ENCODE measurements around the gene RIN3.

RIN3 gene

DNA sequence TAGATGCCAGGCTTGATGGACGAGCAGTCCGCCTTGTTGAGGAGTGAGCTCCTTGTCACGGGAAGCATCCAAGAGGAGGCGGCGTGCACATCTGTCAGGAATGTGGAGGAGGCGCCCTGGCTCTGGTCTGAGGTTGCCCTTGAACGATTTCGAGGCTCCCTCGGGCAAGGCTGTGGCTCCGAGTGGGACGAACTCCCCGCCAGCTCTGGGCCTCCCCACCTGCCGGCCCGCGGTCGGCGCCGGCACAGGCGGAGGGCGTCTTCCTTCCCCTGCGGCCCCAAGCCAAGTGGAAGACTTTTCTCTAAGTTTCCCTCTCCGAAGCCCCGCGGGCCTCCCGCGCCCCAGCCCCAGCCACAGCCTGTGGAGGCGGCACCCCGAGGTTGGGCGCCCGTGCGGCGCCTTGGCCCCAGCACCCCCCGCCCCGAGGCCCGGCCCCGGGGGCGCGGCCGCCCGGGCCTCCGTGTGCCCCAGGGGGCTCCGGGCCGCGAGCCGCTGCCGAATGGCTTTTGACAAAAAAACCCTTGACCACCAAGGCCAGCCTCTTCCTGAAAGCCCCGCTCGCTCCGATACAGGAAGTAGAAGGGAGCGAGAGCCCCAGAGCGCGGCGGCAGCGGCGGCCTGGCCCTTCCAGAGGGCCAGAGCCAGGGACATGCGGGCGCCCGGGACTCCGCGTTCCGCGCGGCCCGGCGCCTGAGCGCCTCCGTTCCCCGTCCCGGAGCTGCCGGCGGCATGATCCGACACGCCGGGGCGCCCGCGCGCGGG is at the start of gene RIN3:
Gene RIN3 (plus strand): TSS at position 578 of the 762 bp plus-strand sequence. CDS start 152 bp downstream, at position 730.
- DNase-seq (ENCODE audit: low read depth in 2 of 3, low spot score in 1 of 3), result peak in 1 of 3 donors; percentile 26

- DNase-seq (ENCODE audit: low read depth in 2 of 3, low spot score in 1 of 3), result no peak
These were observed 49.4 kb upstream of the RIN3 start for GRCh38 chr14:92464156-92464555.

GRCh38 chr14:92464716-92465115 is 48.9 kb upstream of the RIN3 start:
- no peak for DNase-seq (ENCODE audit: low read depth in 2 of 3, low spot score in 1 of 3)

GRCh38 chr14:92465353-92466055 is 48.1 kb upstream of the RIN3 start:
- DNase-seq (ENCODE audit: low read depth in 2 of 3, low spot score in 1 of 3), result no peak

DNA sequence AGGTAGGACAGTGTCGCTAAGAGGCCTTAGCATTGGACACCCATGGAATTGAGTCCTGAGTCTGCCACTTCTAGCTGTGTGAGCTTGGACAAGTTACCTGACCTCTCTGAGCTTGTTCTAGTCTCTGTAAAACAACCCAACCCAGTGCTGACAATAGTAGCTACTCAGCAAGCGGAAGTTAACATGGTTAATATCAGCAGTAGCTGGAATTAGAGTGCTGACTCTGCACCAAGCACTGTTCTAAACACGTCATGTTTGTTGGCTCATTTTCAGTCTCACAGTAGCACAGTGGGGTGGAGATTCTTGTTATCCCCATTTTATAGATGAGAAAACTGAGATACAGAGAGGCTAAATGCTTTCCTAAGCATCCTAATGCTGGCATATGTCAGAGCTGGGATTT is 47.5 kb upstream of the RIN3 start:
- no peak for DNase-seq (ENCODE audit: low read depth in 2 of 3, low spot score in 1 of 3)

DNA sequence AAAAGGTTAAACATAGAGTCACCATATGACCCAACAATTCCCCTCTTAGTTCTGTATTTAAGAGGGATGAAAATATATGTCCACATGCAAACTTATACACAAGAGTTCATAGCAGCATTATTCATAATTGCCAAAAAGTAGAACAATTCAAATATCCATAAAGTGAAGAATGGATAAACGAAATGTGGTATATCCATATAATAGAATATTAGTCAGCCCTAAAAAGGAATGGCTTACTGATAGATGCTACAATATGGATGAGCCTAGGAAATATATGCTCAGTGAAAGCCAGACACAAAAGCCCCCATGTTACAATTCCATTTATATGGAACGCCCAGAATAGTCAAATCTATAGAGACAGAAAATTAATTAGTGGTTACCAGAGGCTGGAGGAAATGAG is 44.1 kb upstream of the RIN3 start:
- no peak for DNase-seq (ENCODE audit: low read depth in 2 of 3, low spot score in 1 of 3)

GRCh38 chr14:92470215-92470614 is 43.4 kb upstream of the RIN3 start:
- DNase-seq (ENCODE audit: low read depth in 2 of 3, low spot score in 1 of 3), result no peak

GRCh38 chr14:92470811-92471210 is 42.8 kb upstream of the RIN3 start:
- no peak for DNase-seq (ENCODE audit: low read depth in 2 of 3, low spot score in 1 of 3)

GRCh38 chr14:92471919-92472318 is 41.7 kb upstream of the RIN3 start:
- no peak for DNase-seq (ENCODE audit: low read depth in 2 of 3, low spot score in 1 of 3)

DNA sequence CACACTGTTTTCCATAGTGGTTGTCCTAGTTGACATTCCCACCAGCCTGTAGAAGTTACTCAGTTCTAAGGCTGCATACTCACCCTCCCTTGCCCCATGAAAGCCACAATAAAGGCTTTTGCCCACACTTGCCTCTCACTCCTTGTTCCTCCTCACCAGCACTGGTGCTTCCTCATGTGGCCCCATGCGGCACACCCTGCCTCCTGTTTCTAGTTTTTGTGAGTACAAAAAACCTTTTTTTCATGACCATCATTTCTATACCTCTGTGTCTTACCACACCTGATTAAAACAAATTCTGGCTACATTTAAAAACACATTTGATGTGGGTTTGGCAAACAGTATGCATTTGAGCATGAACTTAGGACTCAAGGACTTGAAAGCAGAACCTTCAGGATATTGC is 40.7 kb upstream of the RIN3 start:
- no peak for DNase-seq (ENCODE audit: low read depth in 2 of 3, low spot score in 1 of 3)

GRCh38 chr14:92473261-92473968 is 40.2 kb upstream of the RIN3 start:
- DNase-seq (ENCODE audit: low read depth in 2 of 3, low spot score in 1 of 3), result no peak

DNA sequence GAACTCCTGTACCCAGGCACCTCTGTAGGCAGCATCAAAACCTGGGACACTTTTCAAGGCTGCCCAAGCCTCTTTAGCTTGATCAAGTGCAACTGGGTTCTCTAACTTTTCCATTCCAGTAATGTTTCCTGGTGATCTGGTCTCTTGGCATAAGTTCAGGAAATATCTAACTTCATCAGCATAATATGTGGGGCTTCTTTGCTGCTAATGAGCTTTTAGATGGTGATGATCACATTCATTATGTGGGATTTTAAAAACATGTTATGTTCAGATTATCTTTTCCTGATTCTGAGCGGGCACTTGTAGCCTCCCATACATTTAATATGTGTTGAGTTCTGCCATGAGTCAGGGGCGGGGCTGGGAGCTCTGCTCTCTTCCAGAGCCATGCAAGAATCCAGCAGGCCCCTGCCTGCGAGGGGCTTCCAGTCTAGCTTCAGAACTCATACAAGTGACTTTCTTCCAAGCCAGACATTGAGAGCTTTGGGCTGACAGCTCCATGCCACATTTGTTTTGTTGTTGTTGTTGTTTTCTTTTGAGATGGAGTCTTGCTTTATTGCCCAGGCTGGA is 39.5 kb upstream of the RIN3 start:
- DNase-seq (ENCODE audit: low read depth in 2 of 3, low spot score in 1 of 3), result no peak

DNA sequence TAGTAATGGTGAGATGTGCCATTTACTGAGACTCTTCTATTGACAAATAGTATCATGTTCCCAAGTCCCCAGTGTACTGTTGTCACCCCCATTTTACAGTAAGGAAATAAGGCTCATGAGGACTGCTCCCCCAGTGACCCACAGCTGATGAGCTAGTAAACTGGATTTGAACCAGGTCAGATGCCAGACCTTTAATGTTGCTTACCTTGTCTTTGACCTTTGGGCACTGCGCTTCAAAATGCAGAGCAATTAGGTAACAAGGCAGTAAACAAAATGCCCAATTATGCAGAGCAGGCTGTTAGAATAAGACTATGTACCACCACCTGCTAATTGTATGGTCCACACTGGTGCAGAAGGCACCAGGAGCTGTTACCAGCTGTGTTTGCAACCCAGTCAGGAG is 38.5 kb upstream of the RIN3 start:
- DNase-seq (ENCODE audit: low read depth in 2 of 3, low spot score in 1 of 3), result no peak

DNA sequence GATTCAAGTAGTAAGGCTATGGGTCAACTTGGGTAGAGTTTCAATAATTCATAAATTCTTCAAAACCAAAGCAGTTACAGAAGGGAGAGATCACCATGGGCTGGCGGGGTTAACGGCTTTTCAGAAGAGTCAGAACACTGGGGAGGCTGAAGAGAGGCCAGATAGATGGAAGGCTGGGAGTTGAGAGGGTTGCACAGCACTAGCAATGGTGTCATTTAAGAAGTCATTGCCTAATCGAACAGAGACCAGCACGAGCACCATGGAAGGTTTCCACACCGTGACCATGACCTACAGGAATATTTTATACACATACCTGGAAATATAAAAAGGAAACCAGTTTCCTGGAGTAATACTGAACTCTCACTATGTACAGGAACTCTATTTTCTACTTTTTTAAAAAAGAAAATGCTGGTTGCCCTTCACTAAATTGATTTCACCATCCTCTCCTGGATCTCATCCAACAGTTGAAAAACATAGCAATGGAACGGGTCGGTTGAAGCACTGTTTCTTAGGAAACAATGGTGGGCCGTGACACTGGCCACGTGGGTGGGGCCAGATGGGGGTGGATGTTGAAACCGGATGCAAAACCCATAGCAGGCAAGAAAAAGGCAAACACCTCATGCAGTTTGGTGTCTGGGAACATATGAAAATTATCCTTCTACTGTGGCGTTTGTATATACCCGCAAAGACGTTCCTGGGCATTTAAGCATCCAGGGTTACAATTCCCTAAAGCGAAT is 38.0 kb upstream of the RIN3 start:
- DNase-seq (ENCODE audit: low read depth in 2 of 3, low spot score in 1 of 3), result no peak

DNA sequence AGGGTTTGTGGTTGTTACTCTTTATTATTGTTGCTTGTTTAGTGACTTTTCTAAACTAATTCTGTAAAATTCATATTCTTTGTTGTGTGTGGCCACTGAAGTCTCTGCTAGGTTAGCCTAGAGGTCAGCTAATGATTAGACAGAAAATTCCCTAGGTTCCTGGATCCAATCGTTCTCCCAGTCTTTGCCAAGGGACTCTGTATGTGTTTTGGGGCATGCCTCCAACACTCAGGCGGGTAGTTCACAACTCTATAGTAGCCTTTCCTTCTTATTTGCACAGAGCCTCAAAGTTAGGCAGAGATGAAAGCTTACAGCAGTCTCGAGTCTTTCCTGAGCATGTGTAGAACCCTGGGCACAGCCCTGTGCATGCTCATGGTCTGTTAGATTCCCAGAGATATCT is 32.7 kb upstream of the RIN3 start:
- no peak for DNase-seq (ENCODE audit: low read depth in 2 of 3, low spot score in 1 of 3)

DNA sequence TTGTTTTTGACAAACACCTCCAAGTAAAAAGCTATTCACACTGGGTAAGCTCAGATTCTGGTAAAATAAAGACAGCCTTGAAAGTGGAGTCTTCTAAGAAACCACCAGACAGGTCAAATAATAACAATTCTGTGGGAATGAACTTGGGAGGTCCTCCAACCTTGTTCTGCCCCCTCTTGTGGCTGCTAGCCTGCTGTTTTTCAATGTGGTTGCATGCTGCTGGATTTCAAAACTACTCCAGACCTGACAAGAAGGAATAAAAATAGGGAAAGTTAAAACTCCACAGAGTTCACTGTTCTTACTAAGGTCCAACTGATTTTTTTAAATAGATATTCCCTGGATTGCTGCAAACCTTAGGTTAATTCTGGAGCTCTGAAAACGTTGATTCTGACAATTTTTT is 32.2 kb upstream of the RIN3 start:
- DNase-seq (ENCODE audit: low read depth in 2 of 3, low spot score in 1 of 3), result no peak

- no peak for DNase-seq (ENCODE audit: low read depth in 2 of 3, low spot score in 1 of 3)
These were observed 31.6 kb upstream of the RIN3 start for GRCh38 chr14:92481811-92482555.

DNA sequence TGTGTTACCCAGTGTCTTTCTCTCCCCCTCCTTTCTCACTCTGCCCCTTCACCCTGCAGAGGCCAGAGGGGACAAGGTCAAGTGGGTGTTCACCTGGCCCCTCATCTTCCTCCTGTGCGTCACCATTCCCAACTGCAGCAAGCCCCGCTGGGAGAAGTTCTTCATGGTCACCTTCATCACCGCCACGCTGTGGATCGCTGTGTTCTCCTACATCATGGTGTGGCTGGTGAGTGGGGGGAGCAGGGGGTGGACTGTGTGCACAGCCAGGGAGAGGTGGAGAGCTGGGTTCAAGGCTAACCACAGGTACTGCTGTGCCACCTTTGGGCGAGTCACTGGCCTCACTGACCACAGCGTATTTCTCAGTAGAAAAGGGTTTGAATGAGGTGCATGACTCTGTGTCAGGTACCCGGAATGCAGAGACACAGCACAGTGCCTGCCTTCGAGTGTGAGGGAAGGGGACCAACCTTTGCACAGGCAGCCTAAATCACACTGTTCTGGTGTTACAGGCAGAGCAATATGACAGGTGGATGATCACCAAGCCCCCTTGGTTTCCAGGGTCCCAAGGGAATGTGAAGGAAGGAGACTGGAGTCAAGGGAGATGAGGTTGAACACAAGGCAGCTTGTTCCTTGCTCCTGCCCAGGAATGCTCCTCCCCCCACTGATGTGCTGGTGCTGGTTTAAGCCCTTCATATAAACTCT is 30.8 kb upstream of the RIN3 start:
- DNase-seq (ENCODE audit: low read depth in 2 of 3, low spot score in 1 of 3), result no peak

DNA sequence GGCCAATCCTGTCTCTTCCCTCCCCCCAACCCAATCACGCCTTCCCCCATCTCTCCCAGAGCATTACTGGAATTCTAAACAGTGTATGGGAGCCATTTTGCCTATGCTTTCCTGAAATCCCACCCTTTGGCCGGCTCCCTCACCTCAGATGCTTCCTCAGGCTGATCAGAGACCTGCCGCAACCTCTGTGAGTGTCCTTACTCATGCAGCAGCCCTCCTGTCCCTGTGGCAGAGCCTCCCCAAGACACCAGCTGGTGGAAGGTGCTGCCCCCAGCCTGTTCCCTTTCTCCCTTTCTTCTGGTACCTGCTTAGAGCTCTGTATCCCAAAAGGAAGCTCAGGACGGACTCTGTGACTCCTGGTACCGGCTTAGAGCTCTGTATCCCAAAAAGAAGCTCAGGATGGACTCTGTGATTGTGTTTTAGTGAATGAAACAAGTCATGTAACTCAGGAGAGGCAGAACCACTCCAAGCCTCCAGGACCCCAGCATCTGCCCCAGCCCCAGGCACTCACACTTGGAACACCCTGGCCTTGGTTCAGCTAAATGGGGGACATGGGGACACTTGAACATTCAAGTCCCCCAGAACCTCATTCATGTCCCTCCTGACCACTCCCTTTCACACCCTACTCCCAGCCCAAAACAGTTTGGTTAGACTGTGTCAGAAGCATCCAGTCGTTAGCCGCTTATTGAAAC is 29.3 kb upstream of the RIN3 start:
- DNase-seq (ENCODE audit: low read depth in 2 of 3, low spot score in 1 of 3), result no peak
